Measurements from ENCODE around the gene MORC3. TPM values are rescaled to one million over a fixed set of nuclear protein-coding genes. Genes with fewer than 3 reads are reported as not detected.

MORC3 gene
- total RNA-seq, 4 donors from 2014 or later = 40.3 to 49.9 (median 42.8) TPM

- Histone ChIP-seq H3K9me3 (no peaks in the 10 kb centered on the region), H3K27me3 (no peaks in the 10 kb centered on the region), H3K27ac (no peak overlapping the region), H3K4me3 (replicated peaks in 1 of 3) (no peak overlapping the region), H3K4me1 (no peaks in the 10 kb centered on the region), H3K36me3 (peaks cover 31 to 40% of the 10 kb centered on the region in 2 donors)
- TF ChIP-seq POLR2A (IDR thresholded peaks at IDR 0.05) (no peak), CTCF (IDR thresholded peaks at IDR 0.05) (no peak)
- intact Hi-C loops (cut with DNase I) = no loop called here
- DNase-seq = no peak
- 95% methylated on average over 2 of the region's 2 CpGs for WGBS, 2 donors
Observed at GRCh38 chr21:36349315-36349714, 29.3 kb downstream of the MORC3 start.

- intact Hi-C loops (cut with DNase I) = no loop called here
- 93 to 97% methylated on average over 11 of the region's 11 CpGs for WGBS, 2 donors
- no peaks in the 10 kb centered on the region for H3K27me3 ChIP-seq
- no peak for TF ChIP-seq POLR2A (IDR thresholded peaks at IDR 0.05)
- no peak for TF ChIP-seq CTCF (IDR thresholded peaks at IDR 0.05)
- H3K9me3 ChIP-seq = no peaks in the 10 kb centered on the region
- no peaks in the 10 kb centered on the region for H3K4me1 ChIP-seq
- H3K36me3 ChIP-seq = peaks cover 22 to 32% of the 10 kb centered on the region in 2 donors
- H3K27ac ChIP-seq = no peak overlapping the region
- no peak for DNase-seq
- H3K4me3 ChIP-seq (replicated peaks in 1 of 3) = no peak overlapping the region
Observed at GRCh38 chr21:36350282-36350910, 30.4 kb downstream of the MORC3 start.

GRCh38 chr21:36354918-36355680, 35.1 kb downstream of the MORC3 start:
- Histone ChIP-seq H3K27ac (no peak overlapping the region), H3K4me1 (no peaks in the 10 kb centered on the region), H3K27me3 (no peaks in the 10 kb centered on the region), H3K9me3 (no peaks in the 10 kb centered on the region), H3K4me3 (replicated peaks in 1 of 3) (no peak overlapping the region), H3K36me3 (peaks cover 8 to 14% of the 10 kb centered on the region in 2 donors)
- intact Hi-C loops (cut with DNase I) = no loop called here
- WGBS, 2 donors = 80 to 88% methylated on average over 5 of the region's 5 CpGs
- no peak for DNase-seq
- no peak for TF ChIP-seq CTCF (IDR thresholded peaks at IDR 0.05)
- TF ChIP-seq POLR2A (IDR thresholded peaks at IDR 0.05) = no peak

GRCh38 chr21:36355868-36356267, 35.9 kb downstream of the MORC3 start:
- WGBS, 2 donors = 89 to 93% methylated on average over 2 of the region's 2 CpGs
- Histone ChIP-seq H3K36me3 (peaks cover 11 to 18% of the 10 kb centered on the region in 2 donors), H3K27me3 (no peaks in the 10 kb centered on the region)

More at GRCh38 chr21:36355868-36356267, 35.9 kb downstream of the MORC3 start:
- Histone ChIP-seq H3K4me1 (no peaks in the 10 kb centered on the region), H3K27ac (no peak overlapping the region), H3K9me3 (no peaks in the 10 kb centered on the region), H3K4me3 (replicated peaks in 1 of 3) (no peak overlapping the region)
- DNase-seq = no peak
- TF ChIP-seq CTCF (IDR thresholded peaks at IDR 0.05) (no peak), POLR2A (IDR thresholded peaks at IDR 0.05) (no peak)
- intact Hi-C loops (cut with DNase I) = no loop called here
